ENCODE measurements around the gene CELF2.

Gene CELF2

DNA sequence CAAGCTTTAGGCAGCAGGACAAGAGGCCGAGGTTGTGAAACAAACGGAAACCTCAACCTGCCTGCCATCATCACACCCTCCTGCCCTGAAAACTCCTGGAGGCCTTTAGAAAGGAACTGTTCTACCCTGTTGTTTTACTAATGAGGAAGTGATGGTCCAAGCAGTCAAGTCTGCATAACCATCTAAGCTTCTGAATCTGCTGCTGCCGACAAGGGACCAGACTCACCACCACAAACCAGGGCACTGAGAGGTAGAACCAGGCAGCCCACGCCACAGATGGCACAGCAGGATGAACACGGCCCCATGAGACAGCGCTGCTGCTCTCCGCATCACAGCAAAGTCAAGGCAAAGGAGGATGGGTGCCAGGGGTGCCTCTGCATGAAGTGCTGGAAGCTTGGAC is 209.4 kb downstream of the CELF2 start:
- Histone ChIP-seq H3K4me3 (ENCODE audit: low read depth, low read length) (no peak overlapping the region), H3K9me3 (ENCODE audit: control insufficient read depth, insufficient read depth, low read length) (no peaks in the 10 kb centered on the region), H3K27me3 (ENCODE audit: control insufficient read depth, insufficient read depth, low read length) (no peaks in the 10 kb centered on the region), H3K27ac (ENCODE audit: low read depth, low read length) (no peak overlapping the region), H3K4me1 (ENCODE audit: control insufficient read depth, insufficient read depth, low read length) (no peaks in the 10 kb centered on the region), H3K9ac (ENCODE audit: low read depth, low read length) (no peak overlapping the region), H3K36me3 (ENCODE audit: control insufficient read depth, insufficient read depth, low read length) (no peaks in the 10 kb centered on the region)

DNA sequence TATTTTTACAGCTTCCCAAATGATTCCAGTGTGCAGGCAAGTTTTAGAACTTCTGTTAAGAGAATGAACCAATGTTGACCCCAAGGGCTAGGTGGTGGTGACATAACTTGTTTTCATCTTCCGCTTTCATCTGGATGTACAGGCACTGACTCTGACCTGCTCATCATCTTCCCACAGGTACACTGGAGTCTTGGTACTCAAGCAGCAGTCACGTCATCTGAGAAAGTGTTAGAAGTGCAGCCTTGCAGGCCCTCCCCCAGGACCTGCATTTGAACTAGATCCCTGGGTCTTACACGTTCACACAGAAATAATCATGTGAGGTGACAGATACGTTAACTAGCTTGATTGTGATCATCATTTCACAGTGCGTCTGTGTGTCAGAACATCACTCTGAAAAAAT is 212.2 kb downstream of the CELF2 start:
- Histone ChIP-seq H3K27me3 (ENCODE audit: control insufficient read depth, insufficient read depth, low read length) (no peaks in the 10 kb centered on the region), H3K36me3 (ENCODE audit: control insufficient read depth, insufficient read depth, low read length) (no peaks in the 10 kb centered on the region), H3K4me3 (ENCODE audit: low read depth, low read length) (no peak overlapping the region), H3K27ac (ENCODE audit: low read depth, low read length) (no peak overlapping the region), H3K9ac (ENCODE audit: low read depth, low read length) (no peak overlapping the region), H3K4me1 (ENCODE audit: control insufficient read depth, insufficient read depth, low read length) (no peaks in the 10 kb centered on the region), H3K9me3 (ENCODE audit: control insufficient read depth, insufficient read depth, low read length) (no peaks in the 10 kb centered on the region)

DNA sequence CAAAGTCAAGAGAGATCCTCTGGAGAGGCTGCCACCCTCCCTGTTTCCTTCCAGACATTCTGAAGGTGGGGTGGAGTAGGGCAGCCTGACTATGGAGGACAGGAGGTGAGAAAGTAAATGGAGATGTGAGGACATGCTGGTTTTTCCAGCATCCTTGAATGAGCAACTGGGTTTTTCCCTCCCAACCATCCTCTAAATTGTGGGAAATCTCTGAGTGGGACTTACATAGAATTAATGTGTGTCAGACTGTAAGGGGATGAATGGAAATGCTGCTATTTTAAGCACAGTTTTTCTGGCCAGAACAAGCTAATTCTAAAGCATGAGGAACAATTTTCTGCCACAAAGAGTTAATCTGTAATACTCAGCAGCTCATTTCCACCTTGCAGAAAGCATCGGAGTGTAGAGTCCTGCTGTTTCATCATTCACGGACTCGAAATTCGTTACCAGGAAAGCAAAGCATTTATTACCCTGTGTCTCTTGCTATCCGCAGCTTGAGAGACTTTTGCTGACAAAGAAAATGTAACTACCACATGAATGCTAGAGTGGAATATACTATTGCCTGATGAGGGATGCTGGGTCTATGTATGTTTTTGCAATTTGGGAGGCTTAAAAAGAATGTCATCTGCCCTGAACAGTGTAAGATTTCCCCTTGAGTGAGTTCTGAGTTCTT is 213.0 kb downstream of the CELF2 start:
- H3K9me3 ChIP-seq (ENCODE audit: control insufficient read depth, insufficient read depth, low read length) = no peaks in the 10 kb centered on the region
- no peak overlapping the region for H3K4me3 ChIP-seq (ENCODE audit: low read depth, low read length)
- H3K27ac ChIP-seq (ENCODE audit: low read depth, low read length) = no peak overlapping the region
- no peaks in the 10 kb centered on the region for H3K36me3 ChIP-seq (ENCODE audit: control insufficient read depth, insufficient read depth, low read length)
- no peaks in the 10 kb centered on the region for H3K27me3 ChIP-seq (ENCODE audit: control insufficient read depth, insufficient read depth, low read length)
- no peaks in the 10 kb centered on the region for H3K4me1 ChIP-seq (ENCODE audit: control insufficient read depth, insufficient read depth, low read length)
- no peak overlapping the region for H3K9ac ChIP-seq (ENCODE audit: low read depth, low read length)

DNA sequence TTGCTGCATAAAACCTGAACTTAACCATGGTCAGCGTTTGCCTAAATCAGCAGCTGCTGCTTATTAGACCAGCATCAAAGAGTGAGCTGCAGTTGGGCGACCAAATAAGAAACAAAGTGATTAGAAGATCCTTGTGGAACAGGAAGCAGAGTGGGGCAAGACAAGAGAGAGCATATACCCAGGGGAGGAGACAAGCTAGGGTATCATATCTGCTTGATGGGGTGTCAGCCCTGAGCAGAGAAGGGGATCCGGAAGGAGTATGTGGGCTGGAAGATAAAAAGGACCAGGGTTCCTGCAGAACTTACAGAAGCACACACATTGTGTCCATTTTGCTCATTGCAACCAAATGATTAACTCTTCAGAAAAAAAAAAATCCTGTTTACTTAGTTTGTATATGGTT is 213.6 kb downstream of the CELF2 start:
- H3K9me3 ChIP-seq (ENCODE audit: control insufficient read depth, insufficient read depth, low read length) = no peaks in the 10 kb centered on the region
- no peak overlapping the region for H3K4me3 ChIP-seq (ENCODE audit: low read depth, low read length)
- H3K9ac ChIP-seq (ENCODE audit: low read depth, low read length) = no peak overlapping the region
- H3K27me3 ChIP-seq (ENCODE audit: control insufficient read depth, insufficient read depth, low read length) = no peaks in the 10 kb centered on the region
- no peaks in the 10 kb centered on the region for H3K36me3 ChIP-seq (ENCODE audit: control insufficient read depth, insufficient read depth, low read length)
- no peak overlapping the region for H3K27ac ChIP-seq (ENCODE audit: low read depth, low read length)
- no peaks in the 10 kb centered on the region for H3K4me1 ChIP-seq (ENCODE audit: control insufficient read depth, insufficient read depth, low read length)

DNA sequence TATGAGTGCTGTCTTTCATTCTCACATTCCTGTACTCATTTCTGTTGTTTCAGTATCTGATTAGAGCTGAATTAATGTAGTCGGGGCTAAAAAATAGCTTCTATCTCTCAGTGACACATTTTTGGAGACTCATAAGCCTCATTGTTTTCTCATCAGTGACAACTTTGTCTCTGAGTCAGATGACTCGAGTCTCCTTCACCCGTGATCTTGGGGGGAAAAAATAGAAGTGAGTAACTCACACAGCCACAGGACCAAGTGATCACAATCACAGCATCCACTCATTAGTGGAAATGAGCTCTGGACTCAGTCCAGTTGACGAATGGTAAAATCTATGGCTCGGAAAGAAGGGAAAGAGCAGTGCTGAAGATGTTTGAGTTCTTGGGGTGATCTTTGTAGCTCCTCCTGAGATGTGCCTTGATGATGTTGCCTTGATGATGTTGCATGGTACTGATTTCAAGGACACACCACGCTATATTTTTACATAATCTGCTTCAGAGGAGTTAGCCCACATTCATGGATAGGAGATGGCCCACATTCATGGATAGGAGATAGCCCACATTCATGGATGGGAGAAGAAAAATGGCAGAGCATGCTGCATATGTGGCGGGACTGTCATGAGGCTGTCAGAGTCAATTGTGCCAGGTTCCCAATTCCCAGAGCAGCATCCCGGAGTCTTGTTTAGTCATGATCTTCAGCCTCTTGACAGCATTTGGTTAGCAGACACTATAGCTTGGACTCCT is 214.7 kb downstream of the CELF2 start:
- Histone ChIP-seq H3K27me3 (ENCODE audit: control insufficient read depth, insufficient read depth, low read length) (no peaks in the 10 kb centered on the region), H3K9ac (ENCODE audit: low read depth, low read length) (no peak overlapping the region), H3K9me3 (ENCODE audit: control insufficient read depth, insufficient read depth, low read length) (no peaks in the 10 kb centered on the region), H3K4me3 (ENCODE audit: low read depth, low read length) (no peak overlapping the region), H3K4me1 (ENCODE audit: control insufficient read depth, insufficient read depth, low read length) (no peaks in the 10 kb centered on the region), H3K27ac (ENCODE audit: low read depth, low read length) (no peak overlapping the region), H3K36me3 (ENCODE audit: control insufficient read depth, insufficient read depth, low read length) (no peaks in the 10 kb centered on the region)

DNA sequence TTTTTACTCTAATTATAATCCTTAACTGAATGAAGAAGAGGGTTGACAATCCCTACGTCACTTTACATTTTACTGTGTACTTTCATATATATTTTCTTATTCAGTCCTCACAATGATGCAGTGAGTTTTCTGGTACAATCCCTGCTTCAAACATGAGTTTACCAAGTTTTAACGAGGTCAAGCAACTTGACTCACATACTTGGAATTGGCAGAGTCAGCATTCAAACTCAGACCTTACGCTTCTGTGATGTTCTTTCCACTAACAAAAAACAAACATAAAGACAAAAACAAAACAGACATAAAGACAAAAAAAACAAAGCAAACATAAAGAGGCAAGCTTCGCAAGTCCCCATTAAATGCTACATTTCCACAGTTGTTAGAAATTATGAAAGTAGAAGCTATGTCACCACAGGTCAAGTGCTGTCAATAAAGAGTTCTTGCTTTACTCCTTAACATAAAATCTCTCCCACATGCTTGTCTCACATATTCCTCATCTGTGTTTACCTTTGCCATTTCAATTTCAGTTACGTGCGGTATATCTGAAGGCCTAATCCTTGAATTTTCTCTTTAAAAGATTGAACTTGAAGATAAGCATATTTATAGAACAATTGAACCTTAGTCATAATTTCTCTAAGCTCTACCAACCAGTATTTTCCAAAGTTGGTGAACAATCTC is 217.3 kb downstream of the CELF2 start:
- Histone ChIP-seq H3K27me3 (ENCODE audit: control insufficient read depth, insufficient read depth, low read length) (no peaks in the 10 kb centered on the region), H3K9ac (ENCODE audit: low read depth, low read length) (no peak overlapping the region), H3K4me3 (ENCODE audit: low read depth, low read length) (no peak overlapping the region), H3K9me3 (ENCODE audit: control insufficient read depth, insufficient read depth, low read length) (no peaks in the 10 kb centered on the region), H3K4me1 (ENCODE audit: control insufficient read depth, insufficient read depth, low read length) (no peaks in the 10 kb centered on the region), H3K36me3 (ENCODE audit: control insufficient read depth, insufficient read depth, low read length) (no peaks in the 10 kb centered on the region), H3K27ac (ENCODE audit: low read depth, low read length) (no peak overlapping the region)

DNA sequence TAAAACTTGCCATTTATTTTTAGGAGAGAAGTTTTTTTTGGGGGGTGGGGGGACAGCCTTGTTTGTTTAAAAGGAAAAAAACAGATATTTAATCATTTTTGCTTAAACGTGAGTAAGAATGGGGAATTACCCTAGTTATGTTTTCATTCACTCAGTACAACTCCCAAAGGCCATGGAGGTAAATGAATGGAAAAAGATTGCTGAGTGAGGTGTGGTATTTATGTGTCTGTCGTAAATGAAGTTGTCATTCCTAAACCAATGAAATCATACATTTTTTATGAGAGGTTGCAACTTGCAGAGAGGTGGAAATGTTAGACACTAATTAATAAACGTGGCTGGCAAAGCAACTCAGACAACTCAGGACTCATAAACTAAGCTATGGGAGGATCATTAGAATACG is 218.1 kb downstream of the CELF2 start:
- no peak overlapping the region for H3K27ac ChIP-seq (ENCODE audit: low read depth, low read length)
- H3K4me3 ChIP-seq (ENCODE audit: low read depth, low read length) = no peak overlapping the region
- H3K27me3 ChIP-seq (ENCODE audit: control insufficient read depth, insufficient read depth, low read length) = no peaks in the 10 kb centered on the region
- no peak overlapping the region for H3K9ac ChIP-seq (ENCODE audit: low read depth, low read length)
- H3K4me1 ChIP-seq (ENCODE audit: control insufficient read depth, insufficient read depth, low read length) = no peaks in the 10 kb centered on the region
- no peaks in the 10 kb centered on the region for H3K36me3 ChIP-seq (ENCODE audit: control insufficient read depth, insufficient read depth, low read length)
- H3K9me3 ChIP-seq (ENCODE audit: control insufficient read depth, insufficient read depth, low read length) = no peaks in the 10 kb centered on the region

DNA sequence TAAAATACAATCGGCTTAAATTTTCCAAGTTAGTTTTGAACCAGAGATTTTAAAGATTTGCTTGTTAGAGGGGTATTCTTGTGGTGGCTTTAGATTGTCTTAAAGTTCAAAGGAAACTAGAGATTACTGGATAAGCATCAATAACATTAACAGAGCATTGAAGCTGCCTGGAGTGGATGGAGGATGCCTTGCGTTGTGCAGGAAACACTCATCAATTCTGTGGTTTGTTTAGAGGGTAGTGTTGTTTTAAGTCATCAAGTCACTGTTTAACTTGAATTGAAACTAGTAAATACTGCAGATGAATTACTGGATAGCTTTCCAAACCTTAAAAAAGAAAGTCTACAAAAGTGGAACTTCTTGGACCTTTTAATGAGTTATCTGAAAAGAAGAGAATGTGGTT is 218.6 kb downstream of the CELF2 start:
- H3K9ac ChIP-seq (ENCODE audit: low read depth, low read length) = no peak overlapping the region
- H3K27me3 ChIP-seq (ENCODE audit: control insufficient read depth, insufficient read depth, low read length) = no peaks in the 10 kb centered on the region
- H3K4me1 ChIP-seq (ENCODE audit: control insufficient read depth, insufficient read depth, low read length) = no peaks in the 10 kb centered on the region
- H3K4me3 ChIP-seq (ENCODE audit: low read depth, low read length) = no peak overlapping the region
- no peaks in the 10 kb centered on the region for H3K36me3 ChIP-seq (ENCODE audit: control insufficient read depth, insufficient read depth, low read length)
- no peak overlapping the region for H3K27ac ChIP-seq (ENCODE audit: low read depth, low read length)
- H3K9me3 ChIP-seq (ENCODE audit: control insufficient read depth, insufficient read depth, low read length) = no peaks in the 10 kb centered on the region

DNA sequence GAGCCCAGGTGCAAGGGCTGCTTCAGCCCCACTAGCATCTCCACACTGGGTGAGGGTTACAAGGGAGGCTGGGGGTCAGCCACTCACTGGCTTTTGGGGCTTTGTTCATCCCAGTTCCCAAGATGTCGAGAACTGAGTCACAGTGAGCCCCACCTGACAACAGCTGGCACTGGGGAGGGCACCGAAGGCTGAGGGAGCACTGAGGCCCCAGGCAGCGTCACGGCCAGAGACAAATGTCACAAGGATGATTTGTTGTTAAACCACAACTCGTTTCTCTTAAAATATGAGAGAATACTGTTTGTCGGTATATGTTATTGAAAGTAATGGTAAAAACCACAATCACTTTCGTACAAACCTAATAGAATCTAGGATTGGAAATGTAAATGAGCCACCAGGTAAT is 219.9 kb downstream of the CELF2 start:
- Histone ChIP-seq H3K36me3 (ENCODE audit: control insufficient read depth, insufficient read depth, low read length) (no peaks in the 10 kb centered on the region), H3K27ac (ENCODE audit: low read depth, low read length) (no peak overlapping the region), H3K9me3 (ENCODE audit: control insufficient read depth, insufficient read depth, low read length) (no peaks in the 10 kb centered on the region), H3K9ac (ENCODE audit: low read depth, low read length) (no peak overlapping the region), H3K4me3 (ENCODE audit: low read depth, low read length) (no peak overlapping the region), H3K4me1 (ENCODE audit: control insufficient read depth, insufficient read depth, low read length) (no peaks in the 10 kb centered on the region), H3K27me3 (ENCODE audit: control insufficient read depth, insufficient read depth, low read length) (no peaks in the 10 kb centered on the region)

DNA sequence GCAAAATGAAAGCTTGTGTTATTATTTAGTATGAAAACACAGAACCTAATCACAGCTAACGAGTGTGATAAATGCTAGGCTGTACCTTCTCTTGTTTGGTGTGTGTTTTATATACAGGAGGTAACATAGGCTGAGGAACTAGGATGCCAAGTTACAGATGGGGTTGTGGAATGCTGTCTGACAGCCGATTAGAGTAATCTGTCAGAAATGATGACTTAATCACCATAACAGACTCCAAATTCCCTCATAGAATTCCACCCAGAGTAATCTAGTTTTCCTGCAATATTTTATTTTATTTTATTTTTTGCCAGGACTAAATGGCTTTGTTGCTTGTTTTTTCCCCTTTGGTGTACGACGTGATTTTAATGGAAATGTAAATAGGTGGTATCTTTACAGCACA is 221.2 kb downstream of the CELF2 start:
- H3K9me3 ChIP-seq (ENCODE audit: control insufficient read depth, insufficient read depth, low read length) = no peaks in the 10 kb centered on the region
- no peak overlapping the region for H3K27ac ChIP-seq (ENCODE audit: low read depth, low read length)
- no peak overlapping the region for H3K9ac ChIP-seq (ENCODE audit: low read depth, low read length)
- H3K27me3 ChIP-seq (ENCODE audit: control insufficient read depth, insufficient read depth, low read length) = no peaks in the 10 kb centered on the region
- H3K4me3 ChIP-seq (ENCODE audit: low read depth, low read length) = no peak overlapping the region
- H3K36me3 ChIP-seq (ENCODE audit: control insufficient read depth, insufficient read depth, low read length) = no peaks in the 10 kb centered on the region
- H3K4me1 ChIP-seq (ENCODE audit: control insufficient read depth, insufficient read depth, low read length) = no peaks in the 10 kb centered on the region

DNA sequence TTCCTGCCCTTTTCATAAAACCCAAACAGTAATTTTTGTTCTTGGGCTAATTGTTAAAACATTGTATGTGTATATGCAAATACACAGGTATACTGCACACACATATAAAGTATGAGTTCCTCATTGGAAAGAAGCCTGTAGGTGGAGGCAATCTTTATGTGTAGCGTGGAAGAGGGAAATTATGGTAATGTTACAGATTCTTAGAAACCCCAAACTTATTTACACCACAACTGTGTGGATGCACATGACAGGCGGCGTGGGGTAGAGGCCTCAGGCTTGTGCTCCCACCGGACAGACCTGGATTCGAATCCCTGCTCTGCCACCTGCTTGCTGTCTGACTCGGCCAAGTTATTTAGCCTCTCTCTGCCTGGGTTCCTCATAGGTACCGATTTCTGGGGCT is 223.0 kb downstream of the CELF2 start:
- no peak overlapping the region for H3K9ac ChIP-seq (ENCODE audit: low read depth, low read length)
- H3K27me3 ChIP-seq (ENCODE audit: control insufficient read depth, insufficient read depth, low read length) = no peaks in the 10 kb centered on the region
- no peaks in the 10 kb centered on the region for H3K36me3 ChIP-seq (ENCODE audit: control insufficient read depth, insufficient read depth, low read length)
- no peaks in the 10 kb centered on the region for H3K9me3 ChIP-seq (ENCODE audit: control insufficient read depth, insufficient read depth, low read length)
- no peak overlapping the region for H3K4me3 ChIP-seq (ENCODE audit: low read depth, low read length)
- H3K27ac ChIP-seq (ENCODE audit: low read depth, low read length) = no peak overlapping the region
- 0 out of 2 replicates have a peak, but pooled peaks cover 3% of the 10 kb centered on the region for H3K4me1 ChIP-seq (ENCODE audit: control insufficient read depth, insufficient read depth, low read length)

Measured in HUES48 (cell line).